Transverse colon (tissue), 3 donors: Measurements from ENCODE around the gene PCNX2.

Experiments used
- CTCF ChIP-seq, 5 experiments: fragments of 200-600 bp in 3 of 5; fragments of 450-650 bp in 2 of 5; sonication (generic) in 3 of 5; IDR thresholded peaks; 1 replicate in 2 of 5; 2 replicates in 3 of 5; pipeline ENCODE4 v1.5.1; 2016 to 2017; ENCODE audit warnings: antibody characterized with exemption in 5 of 5, inconsistent platforms in 3 of 5, mild to moderate bottlenecking in 2 of 5, moderate library complexity in 1 of 5
- EP300 ChIP-seq: sonication (generic); formaldehyde crosslinking; IDR thresholded peaks from one replicate; pipeline ENCODE4 v1.6.1; 2017; ENCODE audit warnings: antibody characterized with exemption, low read depth
- POLR2A ChIP-seq: fragments of 450-650 bp; IDR thresholded peaks from one replicate; pipeline ENCODE4 v1.6.1; 2016; ENCODE audit warnings: antibody characterized with exemption, mild to moderate bottlenecking, moderate library complexity

GRCh38 chr1:233327651-233328141 lies 32.2 kb upstream of the PCNX2 start, which contains the start of gene MAP3K21:
- no peak for TF ChIP-seq CTCF (IDR thresholded peaks at IDR 0.05)
- TF ChIP-seq POLR2A: peak; percentile 83
- TF ChIP-seq EP300: no peak
